22Rv1 (cell line): ENCODE measurements around the gene POU2F3.

Experiments used
- ZFX ChIP-seq: fragments of 450-650 bp; IDR thresholded peaks from 2 replicates; pipeline ENCODE4 v1.6.1; 2017; ENCODE audit warnings: antibody characterized with exemption, borderline replicate concordance
- TF ChIP-seq, protein P1 (sequence below): fragments of 450-650 bp; IDR thresholded peaks from 2 replicates; pipeline ENCODE4 v1.5.1; 2017; ENCODE audit warnings: mild to moderate bottlenecking

DNA sequence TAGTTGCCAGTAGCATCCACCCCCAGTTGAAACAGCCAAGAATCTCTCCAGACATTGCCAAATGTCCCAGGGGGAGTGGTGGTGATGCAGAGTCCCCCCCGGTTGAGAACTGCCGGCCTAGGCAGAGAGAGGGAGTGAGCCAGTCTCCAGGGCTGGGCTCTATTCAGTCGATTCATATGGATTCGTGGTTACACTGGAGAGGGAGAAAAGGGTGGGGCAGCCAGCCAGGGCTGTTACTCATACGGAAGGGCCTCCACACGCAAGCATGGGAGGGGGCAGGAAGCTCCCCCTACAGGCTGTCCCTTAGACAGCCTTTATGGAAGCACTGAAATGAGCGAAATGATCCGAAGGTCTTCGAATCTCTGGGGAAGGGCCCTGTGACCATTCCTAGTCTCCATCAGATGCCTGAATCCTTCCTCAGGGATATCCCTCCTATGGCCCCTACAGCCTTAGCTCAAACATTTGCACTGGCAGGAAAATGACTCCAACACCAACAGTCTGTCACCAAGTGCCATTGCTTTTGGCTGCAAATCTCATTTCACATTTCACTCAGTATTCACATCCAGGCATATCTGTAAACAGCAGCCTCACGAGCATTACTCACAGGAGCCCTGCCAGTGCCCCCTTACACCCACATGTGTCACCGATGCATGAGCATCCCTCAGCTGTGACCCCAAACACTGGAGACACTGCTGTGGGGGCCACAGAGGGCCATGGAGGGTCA, 66.7 kb downstream of the POU2F3 start:
- TF ChIP-seq, protein P1, sequence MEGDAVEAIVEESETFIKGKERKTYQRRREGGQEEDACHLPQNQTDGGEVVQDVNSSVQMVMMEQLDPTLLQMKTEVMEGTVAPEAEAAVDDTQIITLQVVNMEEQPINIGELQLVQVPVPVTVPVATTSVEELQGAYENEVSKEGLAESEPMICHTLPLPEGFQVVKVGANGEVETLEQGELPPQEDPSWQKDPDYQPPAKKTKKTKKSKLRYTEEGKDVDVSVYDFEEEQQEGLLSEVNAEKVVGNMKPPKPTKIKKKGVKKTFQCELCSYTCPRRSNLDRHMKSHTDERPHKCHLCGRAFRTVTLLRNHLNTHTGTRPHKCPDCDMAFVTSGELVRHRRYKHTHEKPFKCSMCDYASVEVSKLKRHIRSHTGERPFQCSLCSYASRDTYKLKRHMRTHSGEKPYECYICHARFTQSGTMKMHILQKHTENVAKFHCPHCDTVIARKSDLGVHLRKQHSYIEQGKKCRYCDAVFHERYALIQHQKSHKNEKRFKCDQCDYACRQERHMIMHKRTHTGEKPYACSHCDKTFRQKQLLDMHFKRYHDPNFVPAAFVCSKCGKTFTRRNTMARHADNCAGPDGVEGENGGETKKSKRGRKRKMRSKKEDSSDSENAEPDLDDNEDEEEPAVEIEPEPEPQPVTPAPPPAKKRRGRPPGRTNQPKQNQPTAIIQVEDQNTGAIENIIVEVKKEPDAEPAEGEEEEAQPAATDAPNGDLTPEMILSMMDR = no peak
- TF ChIP-seq ZFX = no peak
